Pancreas (tissue), 10 donors: ENCODE data around the gene PPP4R3B. TPM values are rescaled to one million over a fixed set of nuclear protein-coding genes. Genes with fewer than 3 reads are reported as not detected.
A peak's percentile ranks its signal among the peaks of the same experiment; 100 is the strongest.

ENCODE experiments used
- ATAC-seq, 4 donors: fragments of 200-7000 bp; cut with Tn5 transposase; one replicate each; pipeline versions ENCODE4 v1.8.0 to v1.9.1; 2020; ENCODE audit warnings: mild to moderate bottlenecking in 4 of 4, moderate library complexity in 4 of 4
- DNase-seq, 6 donors: peaks; one replicate each; pipeline ENCODE4 v3.0.0-alpha.2; 2020
- FAIRE-seq: peaks from 2 replicates; lab custom pipeline; 2012; peaks lifted over from hg19 to GRCh38; lab: Jason Lieb, UNC
- H3K27ac ChIP-seq, 4 donors: fragments of 200-600 bp; sonication (generic); 1 replicate in 3 of 4; 2 replicates in 1 of 4; pipeline versions ENCODE4 v1.5.0 to v1.8.0; 2020
- H3K27me3 ChIP-seq, 4 donors: fragments of 200-600 bp; one replicate each; pipeline ENCODE4 v1.8.0; 2021
- H3K36me3 ChIP-seq, 3 donors: fragments of 200-600 bp; sonication (generic) in 1 of 3; one replicate each; pipeline versions ENCODE4 v1.5.0 to v1.8.0; 2020 to 2021
- H3K4me1 ChIP-seq, 3 donors: fragments of 200-600 bp; one replicate each; pipeline ENCODE4 v1.8.0; 2021
- H3K4me3 ChIP-seq, 4 donors: fragments of 200-600 bp; sonication (generic) in 2 of 4; one replicate each; pipeline versions ENCODE4 v1.5.0 to v1.8.0; 2020 to 2021
- H3K9me3 ChIP-seq, 4 donors: fragments of 200-600 bp; one replicate each; pipeline ENCODE4 v1.8.0; 2021
- CTCF ChIP-seq, 4 donors: fragments of 200-600 bp; sonication (generic) in 3 of 4; IDR thresholded peaks; one replicate each; pipeline versions ENCODE4 v1.5.0 to v1.8.0; 2021; ENCODE audit warnings: antibody characterized with exemption in 4 of 4
- WGBS, 2 donors: extraction: QIAGEN DNeasy Blood & Tissue Kit; methylation state at CpG; one replicate each; pipeline ENCODE4 v1.1.7; 2013; 5-methylcytosine and 5-hydroxymethylcytosine counted together
- intact Hi-C, 3 donors: fragments of 100-400 bp; cut with DNase I; formaldehyde crosslinking; loops; one replicate each; pipeline versions ENCODE4 v1.11.1 to v1.14.2; 2022
- polyA plus RNA-seq, 2 donors: library from polyadenylated mRNA; stranded (reverse); fragments of 200-250 nt; gene quantifications; one replicate each; pipeline ENCODE4 v1.2.3, GENCODE V29; 2013
- total RNA-seq, 6 donors: library from RNA; stranded (reverse); fragmentation: NEBNext Ultra II Directional in 4 of 6; extraction: Animal tissue kit (Norgen Biotek cat#: 25700) in 4 of 6; gene quantifications; one replicate each; pipeline versions ENCODE4 v1.2.1 to v1.2.4, GENCODE V29; 2021 to 2023
- donor health status: healthy with polysubstance abuse.
- donor health status: DM: no; HTN: no; CAD: no; lungs with moderate emphysema.
- donor health status: DM: no; HTN: no; CAD: no.
- donor health status: control.
- donor health status: control.
- donor health status: Bipolar disorder and iron deficiency.
- donor health status: DM: yes; HTN: yes; CAD: no.
- donor health status: DM: no; HTN: no; CAD: no.
- donor health status: DM: no; HTN: no; CAD: no.
- donor health status: DM: yes; HTN: yes; CAD: no.

Gene PPP4R3B
- total and polyA plus RNA-seq, 8 donors = 13.7 to 59.1 (median 33.5) TPM

DNA sequence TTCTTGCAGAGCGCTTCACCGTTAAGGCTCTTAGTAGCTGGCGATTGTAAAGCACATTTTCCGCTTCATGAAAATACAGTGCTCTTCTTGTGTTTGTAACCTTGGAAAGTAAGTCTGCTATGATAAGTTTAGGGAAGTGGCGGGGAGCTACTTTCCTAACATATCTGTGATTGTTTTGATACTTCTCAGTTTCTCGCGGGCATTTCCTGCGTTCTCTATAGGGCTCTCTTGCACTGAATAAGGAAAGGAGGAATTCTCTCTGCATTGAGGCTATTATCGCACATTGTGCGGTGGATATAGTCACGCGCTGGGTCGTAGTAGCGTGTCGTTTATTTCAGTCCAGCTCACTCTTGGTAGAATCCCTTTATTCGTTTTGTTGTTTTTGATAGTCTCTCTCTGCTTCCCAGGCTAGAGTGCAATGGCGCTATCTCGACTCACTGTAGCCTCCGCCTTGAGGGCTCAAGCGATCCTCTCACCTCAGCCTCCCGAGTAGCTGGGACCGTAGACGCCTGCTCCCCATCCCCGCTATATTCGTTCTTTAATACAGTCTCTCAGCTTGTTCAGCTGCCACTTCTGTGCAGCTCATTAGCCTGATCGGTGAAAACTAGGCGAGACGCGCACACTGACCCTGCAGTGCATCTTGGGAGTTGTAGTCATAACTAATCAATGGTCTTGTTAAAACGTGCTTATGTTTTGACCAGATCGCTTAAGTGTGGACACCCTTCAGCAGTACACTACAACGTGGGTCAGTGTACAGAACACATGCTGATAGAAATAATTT lies 1.0 kb upstream of the PPP4R3B start:
- TF ChIP-seq CTCF (IDR thresholded peaks at IDR 0.05) = no peak
- WGBS, 2 donors = 0% methylated on average over 32 of the region's 32 CpGs
- Histone ChIP-seq H3K27me3 (no peaks in the 10 kb centered on the region), H3K4me3 (peak overlapping the region; percentile 53 to 94 (median 86)), H3K9me3 (no peaks in the 10 kb centered on the region), H3K27ac (peak overlapping the region; percentile 95 to 100 (median 99)), H3K36me3 (peaks cover 0 to 15% (median 0%) of the 10 kb centered on the region in 3 donors), H3K4me1 (peaks cover 16 to 36% (median 28%) of the 10 kb centered on the region in 3 donors)
- FAIRE-seq (no peak), DNase-seq (peak; percentile 51 to 64 (median 57)), ATAC-seq (peak; percentile 37 to 55 (median 40))
- intact Hi-C loops = no loop called here

DNA sequence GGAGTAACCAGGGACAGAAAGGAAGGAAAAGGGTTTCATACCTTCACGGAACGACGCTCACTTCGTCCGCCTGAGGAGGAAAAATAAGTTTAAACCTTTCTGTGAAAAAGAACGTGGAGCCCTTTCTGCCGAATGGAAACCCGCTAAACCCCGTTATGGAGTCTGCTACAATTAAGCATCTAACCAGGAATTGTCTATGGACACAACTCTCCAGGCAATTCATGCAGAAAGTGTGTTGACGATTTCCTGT lies 528 bp upstream of the PPP4R3B start:
- Histone ChIP-seq H3K9me3 (no peaks in the 10 kb centered on the region), H3K36me3 (peaks cover 0 to 17% (median 0%) of the 10 kb centered on the region in 3 donors), H3K27ac (peak overlapping the region; percentile 95 to 100 (median 99)), H3K27me3 (no peaks in the 10 kb centered on the region), H3K4me1 (peaks cover 16 to 36% (median 28%) of the 10 kb centered on the region in 3 donors), H3K4me3 (peak overlapping the region; percentile 53 to 94 (median 86))
- ATAC-seq (no peak), FAIRE-seq (no peak), DNase-seq (no peak)
- no peak for TF ChIP-seq CTCF (IDR thresholded peaks at IDR 0.05)
- 0% methylated on average over 10 of the region's 10 CpGs for WGBS, 2 donors
- intact Hi-C loops = no loop called here

DNA sequence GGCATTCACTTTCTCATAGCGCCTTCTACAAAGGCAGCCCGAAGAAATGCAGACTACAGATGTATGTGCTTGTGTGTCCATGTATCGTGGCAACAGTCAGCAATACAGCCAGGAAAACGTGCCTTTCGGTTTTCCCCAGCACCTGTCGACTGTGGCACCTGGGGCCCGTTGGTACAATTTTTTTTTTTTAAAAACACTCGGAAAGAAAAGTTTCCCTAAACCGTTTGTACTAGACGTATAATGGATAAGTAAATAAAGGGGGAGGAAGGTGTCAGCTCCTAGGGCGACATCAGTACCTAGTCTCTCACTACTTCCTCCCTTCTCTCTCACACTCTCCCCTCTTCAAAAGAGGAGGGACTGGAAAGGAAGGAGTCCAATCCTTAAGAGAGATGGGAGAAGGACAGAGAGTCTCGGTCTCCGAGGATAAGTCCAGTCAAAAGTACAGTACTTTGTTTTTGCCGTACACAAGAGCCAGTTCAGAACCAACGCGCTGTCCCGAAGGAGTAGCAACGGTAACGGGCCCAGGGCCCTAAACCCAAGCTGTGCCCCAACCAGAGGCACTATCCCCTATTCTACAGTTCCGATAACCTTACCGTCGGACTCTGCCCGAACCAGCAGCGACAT lies 759 bp downstream of the PPP4R3B start:
- Histone ChIP-seq H3K27me3 (no peaks in the 10 kb centered on the region), H3K4me1 (peaks cover 16 to 31% (median 28%) of the 10 kb centered on the region in 3 donors), H3K27ac (peak overlapping the region; percentile 95 to 100 (median 99)), H3K36me3 (peaks cover 0 to 26% (median 1%) of the 10 kb centered on the region in 3 donors), H3K9me3 (no peaks in the 10 kb centered on the region), H3K4me3 (peak overlapping the region; percentile 66 to 95 (median 94))
- ATAC-seq (peak; percentile 25 to 50 (median 30)), FAIRE-seq (no peak), DNase-seq (peak in 4 of 6 donors; percentile 38 to 53 (median 48))
- no peak for TF ChIP-seq CTCF (IDR thresholded peaks at IDR 0.05)
- intact Hi-C loops = no loop called here
- WGBS, 2 donors = 0% methylated on average over 24 of the region's 24 CpGs

- ATAC-seq = no peak
- TF ChIP-seq CTCF (IDR thresholded peaks at IDR 0.05) = no peak
- Histone ChIP-seq H3K27ac (no peak overlapping the region), H3K4me1 (peaks cover 44% of the 10 kb centered on the region in 3 donors), H3K9me3 (no peaks in the 10 kb centered on the region), H3K27me3 (no peaks in the 10 kb centered on the region), H3K4me3 (no peak overlapping the region), H3K36me3 (peaks cover 0 to 26% (median 3%) of the 10 kb centered on the region in 3 donors)
- WGBS, 2 donors = 74 to 77% methylated on average over 1 of the region's 1 CpG
- DNase-seq = no peak
- intact Hi-C loops = no loop called here
- no peak for FAIRE-seq
Observed at GRCh38 chr2:55611997-55612396, 5.4 kb downstream of the PPP4R3B start.
